ENCODE measurements around the gene CCDC3. TPM values are rescaled to one million over a fixed set of nuclear protein-coding genes. Genes with fewer than 3 reads are reported as not detected.

The CCDC3 gene
- total and polyA plus RNA-seq, 2 of the 8 experiments (the other 6 are each of a cell fraction or from before 2014, with no cell fraction given): 3.4 to 3.7 TPM

DNA sequence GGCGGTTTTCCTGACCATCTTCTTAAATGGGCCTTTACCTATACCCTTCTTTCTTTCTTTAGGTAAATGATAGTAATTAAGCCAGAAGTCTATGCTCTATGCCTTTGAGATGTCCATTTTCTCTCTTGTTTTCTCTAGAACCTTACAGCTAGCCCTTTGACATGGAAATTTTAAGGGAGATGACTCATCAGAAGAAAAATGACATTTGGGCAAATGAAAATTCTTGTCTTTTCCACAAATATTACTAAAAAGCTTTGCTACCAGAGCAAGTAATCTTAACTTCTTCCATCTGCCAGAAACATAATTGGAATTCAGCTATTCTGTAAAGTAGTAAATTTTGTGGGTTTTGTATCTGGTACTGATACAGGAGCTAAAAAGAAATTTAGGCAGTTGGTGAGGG, 59.5 kb downstream of the CCDC3 start:
- Histone ChIP-seq H3K14ac (ENCODE audit: insufficient read length) (no peak overlapping the region), H3K23me2 (ENCODE audit: low read depth, low read length) (no peaks in the 10 kb centered on the region), H3K9me3 (ENCODE audit: insufficient read depth in 2 of 2, low read depth in 1 of 2, low read length in 1 of 2) (no peaks in the 10 kb centered on the region), H2AK5ac (ENCODE audit: low read depth, low read length) (no peak overlapping the region), H3K4me1 (replicated peaks in 1 of 4; ENCODE audit: control insufficient read depth in 3 of 4, insufficient read depth in 4 of 4, low read length in 3 of 4) (peaks cover 0 to 5% (median 0%) of the 10 kb centered on the region in 4 experiments; a peak in 1 of 7 replicates), H2BK15ac (ENCODE audit: low read length) (no peak overlapping the region), H4K91ac (replicated peaks; ENCODE audit: insufficient read length, low read length) (no peak overlapping the region), H4K5ac (ENCODE audit: insufficient read length, low read depth, low read length) (no peak overlapping the region), H3K36me3 (ENCODE audit: control insufficient read depth in 2 of 4, insufficient read depth in 4 of 4, low read length in 3 of 4) (0 out of 8 replicates have a peak, but pooled peaks cover 0 to 2% (median 0%) of the 10 kb centered on the region in 4 experiments), H2BK20ac (ENCODE audit: low read length) (no peak overlapping the region), H3K9ac (replicated peaks in 1 of 4; ENCODE audit: extremely low read depth in 1 of 4, low read depth in 3 of 4, low read length in 3 of 4) (no peak overlapping the region), H3K79me1 (ENCODE audit: low read depth, low read length) (no peaks in the 10 kb centered on the region), H2BK5ac (ENCODE audit: low read depth, low read length) (no peak overlapping the region), H3K18ac (ENCODE audit: extremely low read depth, low read length) (no peak overlapping the region), H2AFZ (ENCODE audit: low read length) (no peak overlapping the region), H4K20me1 (replicated peaks in 1 of 2; ENCODE audit: control insufficient read depth in 1 of 2, insufficient read depth in 2 of 2, low read length in 2 of 2) (no peaks in the 10 kb centered on the region), H3K4me3 (ENCODE audit: extremely low read depth in 1 of 4, insufficient read depth in 2 of 4, low read depth in 3 of 4, low read length in 4 of 4) (no peak overlapping the region), H3K4ac (replicated peaks; ENCODE audit: insufficient read length, low read depth, low read length) (no peak overlapping the region), H4K8ac (ENCODE audit: extremely low read depth, insufficient read depth, low read length) (no peak overlapping the region), H3K27ac (ENCODE audit: low read depth, low read length) (no peak overlapping the region), H2BK12ac (ENCODE audit: low read depth, low read length) (no peak overlapping the region), H3K56ac (replicated peaks; ENCODE audit: insufficient read length, low read depth, low read length) (no peak overlapping the region), H3K4me2 (ENCODE audit: insufficient read depth in 1 of 2, low read depth in 2 of 2, low read length in 2 of 2) (no peak overlapping the region), H2BK120ac (replicated peaks; ENCODE audit: low read depth, low read length) (no peak overlapping the region), H3K27me3 (replicated peaks in 1 of 4; ENCODE audit: control insufficient read depth in 3 of 4, extremely low read depth in 1 of 4, insufficient read depth in 3 of 4, low read length in 3 of 4) (no peaks in the 10 kb centered on the region), H3K23ac (ENCODE audit: insufficient read length) (no peak overlapping the region), H3K79me2 (ENCODE audit: control insufficient read depth in 1 of 2, insufficient read depth in 2 of 2, low read length in 2 of 2) (no peaks in the 10 kb centered on the region)
- FAIRE-seq (no peak), DNase-seq (ENCODE audit: low read depth in 1 of 2, low spot score in 2 of 2) (no peak)
- CTCF ChIA-PET (ENCODE audit: partially characterized antibody): interaction anchor here (0.6 to 2.0 kb wide), 3 partner anchors 10 to 904 kb away, joined by 3 to 8 read pairs (median 4); no protein-coding TSS in a partner anchor
- POLR2A ChIA-PET (ENCODE audit: partially characterized antibody): interaction anchor here (0.6 kb wide), 1 partner anchor 273 kb away, joined by 3 read pairs; no protein-coding TSS in a partner anchor
- TF ChIP-seq, protein P1, sequence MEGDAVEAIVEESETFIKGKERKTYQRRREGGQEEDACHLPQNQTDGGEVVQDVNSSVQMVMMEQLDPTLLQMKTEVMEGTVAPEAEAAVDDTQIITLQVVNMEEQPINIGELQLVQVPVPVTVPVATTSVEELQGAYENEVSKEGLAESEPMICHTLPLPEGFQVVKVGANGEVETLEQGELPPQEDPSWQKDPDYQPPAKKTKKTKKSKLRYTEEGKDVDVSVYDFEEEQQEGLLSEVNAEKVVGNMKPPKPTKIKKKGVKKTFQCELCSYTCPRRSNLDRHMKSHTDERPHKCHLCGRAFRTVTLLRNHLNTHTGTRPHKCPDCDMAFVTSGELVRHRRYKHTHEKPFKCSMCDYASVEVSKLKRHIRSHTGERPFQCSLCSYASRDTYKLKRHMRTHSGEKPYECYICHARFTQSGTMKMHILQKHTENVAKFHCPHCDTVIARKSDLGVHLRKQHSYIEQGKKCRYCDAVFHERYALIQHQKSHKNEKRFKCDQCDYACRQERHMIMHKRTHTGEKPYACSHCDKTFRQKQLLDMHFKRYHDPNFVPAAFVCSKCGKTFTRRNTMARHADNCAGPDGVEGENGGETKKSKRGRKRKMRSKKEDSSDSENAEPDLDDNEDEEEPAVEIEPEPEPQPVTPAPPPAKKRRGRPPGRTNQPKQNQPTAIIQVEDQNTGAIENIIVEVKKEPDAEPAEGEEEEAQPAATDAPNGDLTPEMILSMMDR (IDR thresholded peaks at IDR 0.05; ENCODE audit: control extremely low read depth in 1 of 3, insufficient read depth in 1 of 3, low read depth in 1 of 3, low read length in 3 of 3): no peak
- TF ChIP-seq HDAC2 (IDR thresholded peaks at IDR 0.05; ENCODE audit: borderline replicate concordance in 1 of 2, low read depth in 2 of 2, low read length in 2 of 2): no peak
- TF ChIP-seq KDM1A (IDR thresholded peaks at IDR 0.05; ENCODE audit: borderline replicate concordance, low read length): no peak
- TF ChIP-seq SUZ12 (IDR thresholded peaks at IDR 0.05; ENCODE audit: low read length): no peak
- no peak for TF ChIP-seq SAP30 (IDR thresholded peaks at IDR 0.05; ENCODE audit: insufficient read depth, insufficient replicate concordance, low read length)
- TF ChIP-seq BACH1 (IDR thresholded peaks at IDR 0.05; ENCODE audit: low read length): no peak
- no peak for TF ChIP-seq KDM4A (IDR thresholded peaks at IDR 0.05; ENCODE audit: low read depth, low read length, severe bottlenecking)
- TF ChIP-seq, protein P2, sequence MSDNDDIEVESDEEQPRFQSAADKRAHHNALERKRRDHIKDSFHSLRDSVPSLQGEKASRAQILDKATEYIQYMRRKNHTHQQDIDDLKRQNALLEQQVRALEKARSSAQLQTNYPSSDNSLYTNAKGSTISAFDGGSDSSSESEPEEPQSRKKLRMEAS (IDR thresholded peaks at IDR 0.05): no peak
- 87% methylated on average over 1 of the region's 1 CpG; no CpG with 5 or more reads in 1 of the 2 experiments for WGBS, 2 experiments (ENCODE audit: extremely low coverage in 1 of 2, insufficient coverage in 1 of 2, insufficient read length in 1 of 2, insufficient replicate concordance in 2 of 2, low coverage in 1 of 2, low lambda C conversion rate in 2 of 2, missing lambda C conversion rate in 1 of 2)

Data from H1 (cell line).